Stimulated activated CD4-positive, alpha-beta T cell treated with anti-CD3 and anti-CD28 coated beads, Interleukin-1b, Interleukin-23, amount 100 ng/mL, for 24 hours (primary cell): ENCODE measurements around the gene SGPP1.
"Not testable (repeated sequence)": the region's sequence is repeated elsewhere in the genome, so short reads cannot be mapped to it uniquely, and the experiment has no call there.

Experiments used
- DNase-seq, 4 experiments: peaks; one replicate each; pipeline ENCODE4 v3.0.0-alpha.2; 2020; ENCODE audit warnings: low read depth in 4 of 4, low spot score in 1 of 4

The SGPP1 gene

GRCh38 chr14:63727736-63728728, at the start of gene SGPP1:
Gene SGPP1 (minus strand): TSS chr14:63728065. CDS start chr14:63727944, 121 bp downstream.
- peak; percentile 26 to 64 (median 46) for DNase-seq

GRCh38 chr14:63777024-63777423, 49.2 kb upstream of the SGPP1 start:
- no peak for DNase-seq

GRCh38 chr14:63773504-63773903, 45.6 kb upstream of the SGPP1 start:
- DNase-seq = no peak

GRCh38 chr14:63770187-63770807, 42.4 kb upstream of the SGPP1 start:
- DNase-seq = peak in 3 of 4 experiments; percentile 5 to 12 (median 7)

GRCh38 chr14:63766611-63767010, 38.7 kb upstream of the SGPP1 start:
- no peak for DNase-seq

GRCh38 chr14:63764620-63765139, 36.8 kb upstream of the SGPP1 start:
- no peak for DNase-seq

- DNase-seq = no peak
Observed at GRCh38 chr14:63764103-63764502, 36.2 kb upstream of the SGPP1 start.

GRCh38 chr14:63761351-63762117, 33.7 kb upstream of the SGPP1 start:
- no peak for DNase-seq

- DNase-seq = no peak
Observed at GRCh38 chr14:63760014-63760413, 32.1 kb upstream of the SGPP1 start.

- DNase-seq = no peak
Observed at GRCh38 chr14:63759456-63759855, 31.6 kb upstream of the SGPP1 start.

GRCh38 chr14:63757211-63757610, 29.3 kb upstream of the SGPP1 start:
- no peak for DNase-seq

GRCh38 chr14:63752449-63753169, 24.7 kb upstream of the SGPP1 start:
- DNase-seq = no peak

GRCh38 chr14:63751076-63751475, 23.2 kb upstream of the SGPP1 start:
- DNase-seq = not testable (repeated sequence)

GRCh38 chr14:63747846-63748245, 20.0 kb upstream of the SGPP1 start:
- DNase-seq = no peak

GRCh38 chr14:63745858-63746425, 18.1 kb upstream of the SGPP1 start:
- no peak for DNase-seq

- no peak for DNase-seq
Observed at GRCh38 chr14:63745272-63745671, 17.4 kb upstream of the SGPP1 start.

- no peak for DNase-seq
Observed at GRCh38 chr14:63737582-63738006, 9.7 kb upstream of the SGPP1 start.

GRCh38 chr14:63735720-63736119, 7.9 kb upstream of the SGPP1 start:
- DNase-seq = no peak

GRCh38 chr14:63730659-63731058, 2.8 kb upstream of the SGPP1 start:
- DNase-seq = no peak

- DNase-seq = peak in 2 of 4 experiments; percentile 8 to 9
Observed at GRCh38 chr14:63727231-63727735, 582 bp downstream of the SGPP1 start.
